GM12878 (cell line): ENCODE results near the gene YAF2. TPM values are rescaled to one million over a fixed set of nuclear protein-coding genes. Genes with fewer than 3 reads are reported as not detected.

Experiments used
- ATAC-seq: fragments of 200-7000 bp; cut with Tn5 transposase; 3 replicates; pipeline ENCODE4 v1.9.1; 2020; ENCODE audit warnings: mild to moderate bottlenecking, moderate library complexity
- BruUV-seq: library from RNA; stranded (reverse); fragments of 400-500 nt; replicated peaks from 2 replicates; lab custom pipeline; 2021; lab: Mats Ljungman, UMichigan
- CTCF ChIA-PET: fragments of 300-600 bp; sonication (Branson Sonifier 250); formaldehyde crosslinking; extraction: SDS; loops from one replicate; lab custom pipeline; 2021; ENCODE audit warnings: inconsistent platforms; lab: Yijun Ruan, JAX
- POLR2A ChIA-PET: fragments of 350-600 bp; formaldehyde crosslinking; extraction: SDS; loops from one replicate; lab custom pipeline; 2021; ENCODE audit warnings: inconsistent platforms; lab: Charles Lee
- RAD21 ChIA-PET: fragments of 300-600 bp; sonication (Branson Sonifier 250); formaldehyde crosslinking; loops from one replicate; lab custom pipeline; 2023; ENCODE audit warnings: antibody characterized with exemption; ENCODE audit not compliant: unreplicated experiment; lab: Charles Lee
- SMC1A ChIA-PET: fragments of 300-600 bp; sonication (Branson Sonifier 250); formaldehyde crosslinking; loops from one replicate; lab custom pipeline; 2023; ENCODE audit not compliant: unreplicated experiment, uncharacterized antibody; lab: Charles Lee
- DNase-seq: peaks from one replicate; pipeline ENCODE4 v3.0.0-alpha.2; 2011; ENCODE audit warnings: low read depth, low spot score
- FAIRE-seq: peaks from 3 replicates; lab custom pipeline; 2011; peaks lifted over from hg19 to GRCh38; lab: Jason Lieb, UNC
- H2AFZ ChIP-seq: 2 replicates; pipeline ENCODE4 v1.6.0; 2011; ENCODE audit warnings: low read depth, low read length, control low read depth; ENCODE audit not compliant: control insufficient read depth
- H3K27ac ChIP-seq: 2 replicates; pipeline ENCODE4 v1.5.1; 2011; ENCODE audit warnings: control low read depth; ENCODE audit not compliant: control insufficient read depth, insufficient read depth
- H3K27me3 ChIP-seq, 2 experiments: replicated peaks in 1 of 2; 2 replicates each; pipeline versions ENCODE4 v1.6.0 to v1.6.1; 2011; ENCODE audit warnings: low read length in 1 of 2; ENCODE audit not compliant: control insufficient read depth in 2 of 2, insufficient read depth in 2 of 2
- H3K36me3 ChIP-seq, 2 experiments: 2 replicates each; pipeline ENCODE4 v1.5.1; 2011; ENCODE audit warnings: low read length in 1 of 2; ENCODE audit not compliant: control insufficient read depth in 2 of 2, insufficient read depth in 2 of 2
- H3K4me1 ChIP-seq: 2 replicates; pipeline ENCODE4 v1.6.1; 2011; ENCODE audit warnings: mild to moderate bottlenecking, low read length, moderate library complexity, mixed read lengths; ENCODE audit not compliant: control insufficient read depth, insufficient read depth
- H3K4me2 ChIP-seq: 2 replicates; pipeline ENCODE4 v1.6.0; 2011; ENCODE audit warnings: control low read depth; ENCODE audit not compliant: control insufficient read depth, insufficient read depth
- H3K4me3 ChIP-seq: fragments of 200-600 bp; sonication (generic); 2 replicates; pipeline ENCODE4 v1.5.1; 2016
- H3K79me2 ChIP-seq: 2 replicates; pipeline ENCODE4 v1.6.0; 2011; ENCODE audit warnings: low read length; ENCODE audit not compliant: control insufficient read depth, insufficient read depth
- H3K9ac ChIP-seq: 2 replicates; pipeline ENCODE4 v1.8.0; 2011; ENCODE audit warnings: low read length, control low read depth, mixed read lengths; ENCODE audit not compliant: control insufficient read depth, insufficient read depth
- H3K9me3 ChIP-seq: replicated peaks from 3 replicates; pipeline ENCODE4 v1.5.1; 2011; ENCODE audit warnings: mild to moderate bottlenecking, low read length; ENCODE audit not compliant: control insufficient read depth, insufficient read depth
- H4K20me1 ChIP-seq: 2 replicates; pipeline ENCODE4 v1.6.0; 2011; ENCODE audit not compliant: control insufficient read depth, insufficient read depth
- E4F1 ChIP-seq: fragments of 450-650 bp; IDR thresholded peaks from 2 replicates; pipeline ENCODE4 v1.6.1; 2018; ENCODE audit warnings: borderline replicate concordance, mild to moderate bottlenecking; ENCODE audit not compliant: partially characterized antibody
- NFYB ChIP-seq: IDR thresholded peaks from 2 replicates; pipeline ENCODE4 v1.6.1; 2011; ENCODE audit warnings: low read depth, mild to moderate bottlenecking, low read length, improper control_type of control experiment, moderate library complexity; ENCODE audit not compliant: insufficient read depth
- SMAD1 ChIP-seq: fragments of 450-650 bp; IDR thresholded peaks from 2 replicates; pipeline ENCODE4 v1.6.1; 2018; ENCODE audit warnings: mild to moderate bottlenecking, low read depth; ENCODE audit not compliant: partially characterized antibody
- SMARCA5 ChIP-seq: fragments of 450-650 bp; IDR thresholded peaks from 2 replicates; pipeline ENCODE4 v1.6.1; 2017; ENCODE audit warnings: mild to moderate bottlenecking
- SREBF1 ChIP-seq: IDR thresholded peaks from 2 replicates; pipeline ENCODE4 v1.6.1; 2012; ENCODE audit warnings: mild to moderate bottlenecking, low read length
- WGBS: methylation state at CpG from one replicate; pipeline ENCODE4 v1.1.6; 2016; ENCODE audit warnings: low lambda C conversion rate; ENCODE audit not compliant: insufficient replicate concordance, insufficient coverage; ENCODE audit errors: missing lambda C conversion rate; 5-methylcytosine and 5-hydroxymethylcytosine counted together
- in situ Hi-C: fragments of 300-500 bp; cut with MboI; formaldehyde crosslinking; loops from 9 replicates; pipeline ENCODE4 v1.14.3; 2018; ENCODE audit warnings: mixed read lengths
- intact Hi-C: fragments of 100-400 bp; cut with micrococcal nuclease; formaldehyde crosslinking; loops from one replicate; pipeline ENCODE4 v1.14.2; 2022; ENCODE audit not compliant: unreplicated experiment
- polyA plus RNA-seq, 11 experiments: library from polyadenylated mRNA; depleted of rRNA in 4 of 11; unstranded in 6 of 11; stranded (reverse) in 5 of 11; fragments of >200 nt; fragmentation: Nextera tagmentation in 4 of 11; fragmentation: Illumina TruSeq in 1 of 11; extraction: Ambion mirVana in 4 of 11; extraction: Trizol in 1 of 11; gene quantifications; 1 replicate in 1 of 11; 2 replicates in 10 of 11; pipeline versions ENCODE4 v1.2.1 to v1.2.3, GENCODE V29; 2011 to 2016; ENCODE audit warnings: inconsistent platforms in 2 of 11, missing spikeins in 2 of 11, low read depth in 1 of 11
- total RNA-seq, 4 experiments: library from RNA; depleted of rRNA in 3 of 4; stranded (reverse); fragments of >200 nt in 3 of 4; fragmentation: Illumina TruSeq in 1 of 4; extraction: Trizol in 1 of 4; gene quantifications; 2 replicates each; pipeline versions ENCODE4 v1.2.1 to v1.2.3, GENCODE V29; 2013 to 2021

The YAF2 gene
- total and polyA plus RNA-seq, 10 of the 15 experiments (the other 5 are each of a cell fraction or from before 2014, with no cell fraction given) = 18.8 to 36.6 (median 23.0) TPM

- Histone ChIP-seq H3K79me2 (no peaks in the 10 kb centered on the region), H3K27me3 (no peaks in the 10 kb centered on the region), H3K4me2 (no peak overlapping the region), H3K36me3 (no peaks in the 10 kb centered on the region), H4K20me1 (no peaks in the 10 kb centered on the region), H2AFZ (no peak overlapping the region), H3K4me3 (no peak overlapping the region), H3K27ac (no peak overlapping the region), H3K4me1 (peaks cover 3% of the 10 kb centered on the region; the same call in 1 of the 2 replicates), H3K9ac (no peak overlapping the region), H3K9me3 (no peaks in the 10 kb centered on the region)
- WGBS = 96% methylated on average over 2 of the region's 2 CpGs
- in situ Hi-C loops (no loop called here), intact Hi-C loops (no loop called here)
- no peak for TF ChIP-seq SREBF1
- DNase-seq (no peak), ATAC-seq (no peak), FAIRE-seq (no peak)
- ChIA-PET CTCF (interaction anchor here (0.7 to 1.5 kb wide), 2 partner anchors 87 to 887 kb away, joined by 3 read pairs; no protein-coding TSS in a partner anchor), SMC1A (interaction anchor here (0.8 to 2.0 kb wide), 3 partner anchors 42 to 49 kb away, joined by 3 to 5 read pairs (median 3); no protein-coding TSS in a partner anchor), POLR2A (no interaction called here), RAD21 (no interaction called here)
- BruUV-seq = no TSS peak
These were observed 47.4 kb upstream of the YAF2 start for GRCh38 chr12:42285431-42285830.

- in situ Hi-C loops (no loop called here), intact Hi-C loops (no loop called here)
- Histone ChIP-seq H3K27ac (no peak overlapping the region), H2AFZ (no peak overlapping the region), H3K36me3 (no peaks in the 10 kb centered on the region), H4K20me1 (no peaks in the 10 kb centered on the region), H3K9ac (no peak overlapping the region), H3K4me1 (peaks cover 3% of the 10 kb centered on the region; the same call in 1 of the 2 replicates), H3K79me2 (no peaks in the 10 kb centered on the region), H3K4me3 (no peak overlapping the region), H3K4me2 (no peak overlapping the region), H3K9me3 (no peaks in the 10 kb centered on the region), H3K27me3 (no peaks in the 10 kb centered on the region)
- ATAC-seq = no peak
- 70% methylated on average over 2 of the region's 2 CpGs for WGBS
- no peak for DNase-seq
- POLR2A ChIA-PET = interaction anchor here (0.7 kb wide), 1 partner anchor 928 kb away, joined by 5 read pairs; no protein-coding TSS in a partner anchor
- FAIRE-seq = no peak
- TF ChIP-seq E4F1 = no peak
- no peak for TF ChIP-seq NFYB
- no peak for TF ChIP-seq SMARCA5
- TF ChIP-seq SMAD1 = no peak
- BruUV-seq = no TSS peak
- CTCF ChIA-PET = interaction anchor here (1.5 kb wide), 1 partner anchor 87 kb away, joined by 3 read pairs; no protein-coding TSS in a partner anchor
- SMC1A ChIA-PET = interaction anchor here (0.8 to 2.0 kb wide), 3 partner anchors 42 to 49 kb away, joined by 3 to 5 read pairs (median 3); no protein-coding TSS in a partner anchor
- RAD21 ChIA-PET = interaction anchor here (0.7 kb wide), 1 partner anchor 198 kb away, joined by 3 read pairs; no protein-coding TSS in a partner anchor
These were observed 46.8 kb upstream of the YAF2 start for GRCh38 chr12:42284876-42285275.
